HCT116 (cell line): ENCODE data around the gene SYNDIG1. TPM values are rescaled to one million over a fixed set of nuclear protein-coding genes. Genes with fewer than 3 reads are reported as not detected.

Source experiments
- ATAC-seq: fragments of 200-7000 bp; cut with Tn5 transposase; 2 replicates; pipeline ENCODE4 v1.9.1; 2020; ENCODE audit warnings: mild to moderate bottlenecking, moderate library complexity
- BruUV-seq: library from RNA; stranded (reverse); fragments of 400-500 nt; replicated peaks from 2 replicates; lab custom pipeline; 2021; lab: Mats Ljungman, UMichigan
- CTCF ChIA-PET: fragments of 300-600 bp; sonication (Branson Sonifier 250); formaldehyde crosslinking; loops from one replicate; lab custom pipeline; 2021; ENCODE audit warnings: antibody characterized with exemption; lab: Charles Lee
- POLR2A ChIA-PET: fragments of 300-600, 350-600 bp; sonication (Branson Sonifier 250); formaldehyde crosslinking; loops from one replicate; lab custom pipeline; 2021; ENCODE audit warnings: antibody characterized with exemption; lab: Charles Lee
- RAD21 ChIA-PET, 2 experiments: fragments of 300-600 bp; sonication (Branson Sonifier 250); formaldehyde crosslinking; loops; one replicate each; lab custom pipeline; 2023; ENCODE audit warnings: low total read pairs in 2 of 2; ENCODE audit not compliant: uncharacterized antibody in 2 of 2, unreplicated experiment in 2 of 2, low non-redundant PET in 1 of 2; lab: Charles Lee
- DNase-seq: peaks from one replicate; pipeline ENCODE4 v3.0.0-alpha.2; 2010; ENCODE audit warnings: low read depth, low spot score
- H2AFZ ChIP-seq: fragments of 200-600 bp; shearing (Covaris generic), sonication (generic); 2 replicates; pipeline ENCODE4 v1.6.1; 2017; ENCODE audit warnings: low read depth, mixed run types, mixed read lengths, antibody characterized with exemption, low read length; ENCODE audit not compliant: poor library complexity, severe bottlenecking
- H3K27ac ChIP-seq: 2 replicates; pipeline ENCODE4 v1.5.1; 2012; ENCODE audit warnings: low read depth, low read length
- H3K27me3 ChIP-seq: fragments of 200-600 bp; sonication (generic); 2 replicates; pipeline ENCODE4 v1.6.1; 2016; ENCODE audit warnings: mixed run types, low read length, mixed read lengths; ENCODE audit not compliant: insufficient read depth
- H3K36me3 ChIP-seq, 2 experiments: fragments of 200-500 bp in 1 of 2; fragments of 200-600 bp in 1 of 2; sonication (Bioruptor generic) in 1 of 2; sonication (generic) in 1 of 2; 2 replicates each; pipeline versions ENCODE4 v1.5.1 to v1.6.1; 2014 to 2016; ENCODE audit warnings: low read length in 2 of 2, inconsistent platforms in 1 of 2, mixed read lengths in 1 of 2, mixed run types in 1 of 2; ENCODE audit not compliant: insufficient read depth in 2 of 2, control insufficient read depth in 1 of 2
- H3K4me1 ChIP-seq, 2 experiments: fragments of 200-600 bp in 1 of 2; sonication (generic) in 1 of 2; 2 replicates each; pipeline versions ENCODE4 v1.5.1 to v1.6.1; 2012 to 2017; ENCODE audit warnings: low read length in 2 of 2, inconsistent platforms in 1 of 2, mild to moderate bottlenecking in 1 of 2, mixed read lengths in 1 of 2, mixed run types in 1 of 2, moderate library complexity in 1 of 2; ENCODE audit not compliant: insufficient read depth in 2 of 2, control insufficient read depth in 1 of 2
- H3K4me2 ChIP-seq: fragments of 200-600 bp; sonication (generic); 2 replicates; pipeline ENCODE4 v1.6.1; 2017; ENCODE audit warnings: mixed run types, low read length, mixed read lengths
- H3K4me3 ChIP-seq, 2 experiments: fragments of 200-600 bp in 1 of 2; sonication (generic) in 1 of 2; replicated peaks in 1 of 2; 2 replicates each; pipeline ENCODE4 v1.5.1; 2011 to 2016; ENCODE audit warnings: low read length in 2 of 2, control low read depth in 1 of 2, low read depth in 1 of 2, mild to moderate bottlenecking in 1 of 2, mixed read lengths in 1 of 2, mixed run types in 1 of 2
- H3K79me2 ChIP-seq: fragments of 200-600 bp; sonication (generic); 2 replicates; pipeline ENCODE4 v1.6.1; 2017; ENCODE audit warnings: mild to moderate bottlenecking, mixed run types, low read length, moderate library complexity, mixed read lengths; ENCODE audit not compliant: insufficient read depth
- H3K9ac ChIP-seq: fragments of 200-600 bp; sonication (generic); 2 replicates; pipeline ENCODE4 v1.6.1; 2016; ENCODE audit warnings: low read length, mixed read lengths
- H3K9me2 ChIP-seq: fragments of 200-600 bp; sonication (generic), shearing (Covaris generic); 2 replicates; pipeline ENCODE4 v1.6.1; 2017; ENCODE audit warnings: mixed run types, mild to moderate bottlenecking, moderate library complexity; ENCODE audit not compliant: insufficient read depth
- H3K9me3 ChIP-seq, 2 experiments: fragments of 200-500 bp in 1 of 2; fragments of 200-600 bp in 1 of 2; sonication (Bioruptor generic) in 1 of 2; sonication (generic) in 1 of 2; 2 replicates each; pipeline ENCODE4 v1.6.1; 2014 to 2017; ENCODE audit warnings: low read length in 2 of 2, mixed read lengths in 2 of 2, inconsistent platforms in 1 of 2, low read depth in 1 of 2, mild to moderate bottlenecking in 1 of 2, mixed run types in 1 of 2, moderate library complexity in 1 of 2; ENCODE audit not compliant: control insufficient read depth in 1 of 2, insufficient read depth in 1 of 2
- H4K20me1 ChIP-seq: fragments of 200-600 bp; sonication (generic), shearing (Covaris generic); 2 replicates; pipeline ENCODE4 v1.6.1; 2017; ENCODE audit warnings: mixed run types, mild to moderate bottlenecking, moderate library complexity; ENCODE audit not compliant: insufficient read depth
- EZH2 ChIP-seq: fragments of 200-600 bp; sonication (generic); IDR thresholded peaks from 2 replicates; pipeline ENCODE4 v1.6.1; 2017; ENCODE audit warnings: antibody characterized with exemption, mixed run types
- MAX ChIP-seq: IDR thresholded peaks from 2 replicates; pipeline ENCODE4 v1.6.1; 2012
- RAD21 ChIP-seq: IDR thresholded peaks from 2 replicates; pipeline ENCODE4 v1.6.1; 2012; ENCODE audit warnings: low read depth, mild to moderate bottlenecking
- REST ChIP-seq: IDR thresholded peaks from 2 replicates; pipeline ENCODE4 v1.6.1; 2012; ENCODE audit warnings: low read depth
- intact Hi-C: fragments of 100-400 bp; cut with micrococcal nuclease; formaldehyde crosslinking; loops from 2 replicates; pipeline ENCODE4 v1.10.0; 2022
- total RNA-seq: library from RNA; stranded (reverse); gene quantifications from one replicate; pipeline ENCODE4 v1.2.1, GENCODE V29; 2021; ENCODE audit not compliant: unreplicated experiment

Gene SYNDIG1
- total RNA-seq, 1 experiment from 2014 or later: not detected

- Histone ChIP-seq H3K9me2 (no peaks in the 10 kb centered on the region), H3K9ac (no peak overlapping the region), H3K4me3 (no peak overlapping the region), H3K9me3 (no peaks in the 10 kb centered on the region), H3K4me2 (no peak overlapping the region), H3K79me2 (no peaks in the 10 kb centered on the region), H4K20me1 (no peaks in the 10 kb centered on the region), H3K4me1 (no peaks in the 10 kb centered on the region), H3K27ac (no peak overlapping the region), H3K27me3 (0 out of 2 replicates have a peak, but pooled peaks cover 4% of the 10 kb centered on the region), H3K36me3 (no peaks in the 10 kb centered on the region), H2AFZ (no peak overlapping the region)
- ChIA-PET CTCF (no interaction called here), RAD21 (no interaction called here), POLR2A (no interaction called here)
- no peak for TF ChIP-seq EZH2
- no peak for TF ChIP-seq REST
- no peak for TF ChIP-seq RAD21
- ATAC-seq (no peak), DNase-seq (no peak)
- intact Hi-C loops: no loop called here
- no TSS peak for BruUV-seq
Measured at GRCh38 chr20:24450177-24450576, 19.3 kb upstream of the SYNDIG1 start.

GRCh38 chr20:24450624-24451376 is 18.6 kb upstream of the SYNDIG1 start:
- intact Hi-C loops: no loop called here
- ATAC-seq: no peak
- no peak overlapping the region for H2AFZ ChIP-seq
- TF ChIP-seq RAD21 (no peak), MAX (no peak)
- RAD21 ChIA-PET: no interaction called here
- H4K20me1 ChIP-seq: no peaks in the 10 kb centered on the region
- H3K79me2 ChIP-seq: no peaks in the 10 kb centered on the region
- H3K9me2 ChIP-seq: no peaks in the 10 kb centered on the region
- H3K27me3 ChIP-seq: 0 out of 2 replicates have a peak, but pooled peaks cover 4% of the 10 kb centered on the region
- CTCF ChIA-PET: no interaction called here
- H3K36me3 ChIP-seq: no peaks in the 10 kb centered on the region
- H3K9ac ChIP-seq: no peak overlapping the region
- no peak overlapping the region for H3K4me2 ChIP-seq
- BruUV-seq: no TSS peak
- no peak for DNase-seq
- no peak overlapping the region for H3K4me3 ChIP-seq
- H3K9me3 ChIP-seq: no peaks in the 10 kb centered on the region
- POLR2A ChIA-PET: no interaction called here
- no peaks in the 10 kb centered on the region for H3K4me1 ChIP-seq
- H3K27ac ChIP-seq: no peak overlapping the region
